ENCODE results near the gene SPP2.

SPP2 gene, protein sequence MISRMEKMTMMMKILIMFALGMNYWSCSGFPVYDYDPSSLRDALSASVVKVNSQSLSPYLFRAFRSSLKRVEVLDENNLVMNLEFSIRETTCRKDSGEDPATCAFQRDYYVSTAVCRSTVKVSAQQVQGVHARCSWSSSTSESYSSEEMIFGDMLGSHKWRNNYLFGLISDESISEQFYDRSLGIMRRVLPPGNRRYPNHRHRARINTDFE

DNA sequence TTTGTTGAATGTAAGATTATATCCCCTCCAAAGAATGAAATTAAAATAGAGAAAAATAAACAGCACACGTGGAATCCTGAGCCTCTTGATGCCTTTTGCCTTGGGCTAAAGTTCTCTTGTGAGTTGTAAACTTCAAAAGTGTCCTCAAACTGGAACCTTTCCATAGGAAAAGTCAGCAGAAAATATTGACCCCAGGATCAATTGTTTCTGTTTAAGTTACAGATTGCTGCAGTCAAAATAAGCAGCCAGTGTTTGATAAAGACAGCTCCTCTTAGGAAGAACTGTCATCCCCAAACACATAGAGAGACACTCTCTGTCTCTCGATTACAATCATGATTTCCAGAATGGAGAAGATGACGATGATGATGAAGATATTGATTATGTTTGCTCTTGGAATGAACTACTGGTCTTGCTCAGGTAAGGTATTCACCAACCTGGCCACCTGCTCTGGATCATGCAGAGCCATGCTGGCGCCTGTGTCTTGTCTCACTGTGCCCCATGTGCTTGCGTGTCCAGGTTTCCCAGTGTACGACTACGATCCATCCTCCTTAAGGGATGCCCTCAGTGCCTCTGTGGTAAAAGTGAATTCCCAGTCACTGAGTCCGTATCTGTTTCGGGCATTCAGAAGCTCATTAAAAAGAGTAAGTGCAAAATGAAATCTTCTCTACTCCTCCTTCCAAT is at the start of gene SPP2:
TSS of gene SPP2 (plus strand) at position 248 of the 681 bp plus-strand sequence. CDS start at position 333, 85 bp downstream.
- Histone ChIP-seq H3K4me3 (ENCODE audit: insufficient read length, low read depth) (no peak within 1 kb of the TSS), H3K9me3 (ENCODE audit: insufficient read depth, low read length) (no peaks in the 10 kb centered on the region), H3K4me1 (ENCODE audit: insufficient read depth, insufficient read length) (no peaks in the 10 kb centered on the region), H3K36me3 (ENCODE audit: insufficient read depth, insufficient read length, low read length) (no peaks in the 10 kb centered on the region), H3K27me3 (ENCODE audit: insufficient read depth, insufficient read length) (no peaks in the 10 kb centered on the region), H3K9ac (ENCODE audit: insufficient read length, low read depth) (no peak within 1 kb of the TSS)
- no peak for DNase-seq (ENCODE audit: low read depth, low spot score)
- TF ChIP-seq YY1 (IDR thresholded peaks at IDR 0.05; ENCODE audit: insufficient read depth, insufficient read length) (no peak), ZNF274 (IDR thresholded peaks at IDR 0.05; ENCODE audit: low read depth, low read length) (no peak), SUZ12 (IDR thresholded peaks at IDR 0.05; ENCODE audit: extremely low read depth, insufficient read depth, insufficient read length) (no peak)

DNA sequence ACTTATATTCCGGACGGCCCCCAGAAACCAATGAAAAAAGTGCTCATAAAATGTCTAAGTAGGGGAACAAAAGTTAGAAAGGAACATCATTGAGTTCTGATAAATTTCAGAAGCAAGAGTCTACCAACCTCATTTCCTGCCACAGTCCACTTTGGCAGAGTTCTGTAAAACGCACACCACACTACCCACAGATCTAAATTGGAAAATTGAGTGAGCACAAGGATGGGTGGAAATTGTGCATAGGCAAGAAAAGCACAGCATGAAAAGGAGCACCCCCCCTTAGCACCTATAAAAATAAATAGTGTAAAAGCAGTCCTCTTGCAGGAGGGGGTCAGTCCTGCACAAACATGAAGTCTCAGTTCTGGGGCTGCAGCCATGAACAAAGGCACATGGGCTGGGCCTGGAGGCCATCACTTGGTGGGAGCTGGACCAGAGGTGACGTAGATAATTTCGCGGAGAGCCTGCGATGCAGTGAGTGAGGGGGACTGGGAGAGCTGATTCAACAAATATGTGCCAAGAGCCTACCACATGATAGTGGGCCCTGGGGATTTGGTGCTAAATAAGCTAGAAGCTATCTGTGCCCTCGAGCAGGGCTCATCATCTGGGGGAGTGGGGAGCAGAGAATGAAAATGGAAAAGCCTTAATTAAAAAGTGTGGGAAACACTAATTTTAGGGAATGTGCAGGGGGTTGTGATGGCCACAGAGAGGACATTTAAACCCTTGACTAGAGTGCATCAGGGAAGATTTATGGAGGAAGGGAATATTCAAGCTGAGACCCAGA is 48.9 kb upstream of the SPP2 start:
- DNase-seq (ENCODE audit: low read depth, low spot score): no peak
- H3K36me3 ChIP-seq (ENCODE audit: insufficient read depth, insufficient read length, low read length): no peaks in the 10 kb centered on the region
- H3K4me3 ChIP-seq (ENCODE audit: insufficient read length, low read depth): no peak overlapping the region
- peaks cover 3% of the 10 kb centered on the region for H3K4me1 ChIP-seq (ENCODE audit: insufficient read depth, insufficient read length)
- H3K27me3 ChIP-seq (ENCODE audit: insufficient read depth, insufficient read length): no peaks in the 10 kb centered on the region
- no peak overlapping the region for H3K9ac ChIP-seq (ENCODE audit: insufficient read length, low read depth)
- TF ChIP-seq YY1 (IDR thresholded peaks at IDR 0.05; ENCODE audit: insufficient read depth, insufficient read length) (no peak), ZNF274 (IDR thresholded peaks at IDR 0.05; ENCODE audit: low read depth, low read length) (no peak), SUZ12 (IDR thresholded peaks at IDR 0.05; ENCODE audit: extremely low read depth, insufficient read depth, insufficient read length) (no peak)
- no peaks in the 10 kb centered on the region for H3K9me3 ChIP-seq (ENCODE audit: insufficient read depth, low read length)

DNA sequence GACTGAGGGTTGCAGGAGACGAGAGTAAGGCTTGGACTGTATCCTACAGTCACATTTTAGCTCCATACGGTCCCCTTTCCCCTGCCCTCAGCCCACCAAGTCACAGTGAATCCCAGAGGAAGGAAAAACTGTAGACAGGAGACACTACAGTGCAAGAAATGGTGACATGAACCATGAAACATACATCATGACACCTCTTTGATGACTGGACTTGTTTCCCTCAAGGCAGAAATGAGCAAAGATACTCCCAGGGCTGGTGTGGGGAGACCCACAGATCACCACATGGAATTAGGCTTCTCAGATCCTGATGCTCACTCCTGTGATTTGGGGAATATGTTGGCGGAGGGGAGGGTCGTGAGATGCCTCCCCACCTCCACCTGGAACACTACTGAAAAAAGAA is 48.2 kb upstream of the SPP2 start:
- TF ChIP-seq YY1 (IDR thresholded peaks at IDR 0.05; ENCODE audit: insufficient read depth, insufficient read length) (no peak), ZNF274 (IDR thresholded peaks at IDR 0.05; ENCODE audit: low read depth, low read length) (no peak), SUZ12 (IDR thresholded peaks at IDR 0.05; ENCODE audit: extremely low read depth, insufficient read depth, insufficient read length) (no peak)
- no peak overlapping the region for H3K9ac ChIP-seq (ENCODE audit: insufficient read length, low read depth)
- H3K4me3 ChIP-seq (ENCODE audit: insufficient read length, low read depth): no peak overlapping the region
- H3K36me3 ChIP-seq (ENCODE audit: insufficient read depth, insufficient read length, low read length): no peaks in the 10 kb centered on the region
- DNase-seq (ENCODE audit: low read depth, low spot score): no peak
- peaks cover 3% of the 10 kb centered on the region for H3K4me1 ChIP-seq (ENCODE audit: insufficient read depth, insufficient read length)
- no peaks in the 10 kb centered on the region for H3K9me3 ChIP-seq (ENCODE audit: insufficient read depth, low read length)
- no peaks in the 10 kb centered on the region for H3K27me3 ChIP-seq (ENCODE audit: insufficient read depth, insufficient read length)

DNA sequence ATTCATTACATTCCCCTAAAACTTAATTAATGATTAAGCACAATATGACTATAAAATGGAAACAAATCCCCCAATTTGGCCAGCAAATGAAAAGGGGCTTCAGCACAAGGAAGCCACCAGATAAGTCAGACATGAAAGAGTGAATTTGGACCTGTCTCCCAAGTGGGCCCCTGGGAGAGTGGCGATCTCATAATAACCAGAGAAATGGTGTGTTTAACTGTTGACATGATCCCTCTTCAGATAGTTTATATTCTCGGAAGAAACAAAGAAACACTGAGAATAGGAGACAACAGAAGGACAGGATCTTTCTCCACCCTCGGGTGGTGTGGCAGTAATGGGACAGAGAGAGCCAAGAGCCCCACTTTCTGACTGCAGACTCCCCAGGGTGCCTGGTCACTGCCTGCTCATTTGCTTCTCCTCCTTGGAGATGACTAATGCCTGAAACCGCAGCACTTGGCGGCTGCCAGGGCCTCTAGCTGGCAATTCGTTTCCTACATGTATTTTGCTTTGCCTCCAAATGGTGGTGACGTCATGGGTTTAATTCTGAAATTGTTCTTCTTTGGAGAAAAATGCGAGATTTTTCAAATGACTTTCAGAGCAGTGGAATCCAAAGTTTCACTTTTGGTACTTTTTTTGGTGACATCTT is 46.4 kb upstream of the SPP2 start:
- Histone ChIP-seq H3K9ac (ENCODE audit: insufficient read length, low read depth) (no peak overlapping the region), H3K4me1 (ENCODE audit: insufficient read depth, insufficient read length) (peaks cover 3% of the 10 kb centered on the region), H3K36me3 (ENCODE audit: insufficient read depth, insufficient read length, low read length) (no peaks in the 10 kb centered on the region), H3K4me3 (ENCODE audit: insufficient read length, low read depth) (no peak overlapping the region), H3K27me3 (ENCODE audit: insufficient read depth, insufficient read length) (no peaks in the 10 kb centered on the region), H3K9me3 (ENCODE audit: insufficient read depth, low read length) (no peaks in the 10 kb centered on the region)
- DNase-seq (ENCODE audit: low read depth, low spot score): no peak
- TF ChIP-seq SUZ12 (IDR thresholded peaks at IDR 0.05; ENCODE audit: extremely low read depth, insufficient read depth, insufficient read length) (no peak), YY1 (IDR thresholded peaks at IDR 0.05; ENCODE audit: insufficient read depth, insufficient read length) (no peak), ZNF274 (IDR thresholded peaks at IDR 0.05; ENCODE audit: low read depth, low read length) (no peak)

DNA sequence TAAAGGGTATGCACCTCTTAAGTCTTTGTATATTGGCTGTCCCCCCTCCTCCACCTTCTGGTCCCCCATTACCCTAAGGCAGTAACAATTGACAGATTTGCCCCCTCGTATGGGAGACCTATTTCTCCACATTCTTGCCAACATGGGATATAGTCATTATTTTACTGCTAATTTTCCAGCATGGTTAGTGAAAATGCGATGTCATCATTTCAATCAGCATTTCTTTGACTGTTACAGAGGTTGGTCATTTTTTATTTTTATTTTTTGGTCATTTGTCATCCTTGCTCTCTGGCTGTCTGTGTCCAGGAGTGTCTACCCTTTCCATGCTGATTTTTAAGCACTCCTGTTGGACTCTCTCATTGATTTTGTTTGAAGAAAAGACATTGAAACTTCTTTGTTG is 45.4 kb upstream of the SPP2 start:
- no peak overlapping the region for H3K9ac ChIP-seq (ENCODE audit: insufficient read length, low read depth)
- no peak overlapping the region for H3K4me3 ChIP-seq (ENCODE audit: insufficient read length, low read depth)
- DNase-seq (ENCODE audit: low read depth, low spot score): no peak
- no peaks in the 10 kb centered on the region for H3K9me3 ChIP-seq (ENCODE audit: insufficient read depth, low read length)
- TF ChIP-seq ZNF274 (IDR thresholded peaks at IDR 0.05; ENCODE audit: low read depth, low read length) (no peak), YY1 (IDR thresholded peaks at IDR 0.05; ENCODE audit: insufficient read depth, insufficient read length) (no peak), SUZ12 (IDR thresholded peaks at IDR 0.05; ENCODE audit: extremely low read depth, insufficient read depth, insufficient read length) (no peak)
- H3K4me1 ChIP-seq (ENCODE audit: insufficient read depth, insufficient read length): no peaks in the 10 kb centered on the region
- no peaks in the 10 kb centered on the region for H3K27me3 ChIP-seq (ENCODE audit: insufficient read depth, insufficient read length)
- no peaks in the 10 kb centered on the region for H3K36me3 ChIP-seq (ENCODE audit: insufficient read depth, insufficient read length, low read length)

DNA sequence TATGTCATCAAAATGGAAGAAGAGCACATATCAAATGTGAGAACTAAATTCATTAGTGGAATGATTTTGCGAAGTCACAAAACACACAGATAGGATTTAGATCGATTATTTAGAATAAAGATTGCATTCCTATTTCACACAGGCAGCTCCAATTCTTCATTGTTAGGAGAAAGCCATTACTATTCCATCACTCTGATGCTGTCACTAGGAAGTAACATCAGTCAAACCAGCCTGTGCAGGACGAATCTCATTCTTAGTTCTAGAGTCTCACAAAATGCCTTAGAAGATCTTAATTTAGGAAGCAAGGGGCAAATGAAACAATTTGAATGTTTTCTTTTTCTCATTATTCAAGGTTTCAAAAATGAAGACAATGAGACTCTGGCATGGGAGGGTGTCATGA is 44.0 kb upstream of the SPP2 start:
- H3K9me3 ChIP-seq (ENCODE audit: insufficient read depth, low read length): no peaks in the 10 kb centered on the region
- no peak overlapping the region for H3K9ac ChIP-seq (ENCODE audit: insufficient read length, low read depth)
- no peaks in the 10 kb centered on the region for H3K4me1 ChIP-seq (ENCODE audit: insufficient read depth, insufficient read length)
- no peak for DNase-seq (ENCODE audit: low read depth, low spot score)
- H3K4me3 ChIP-seq (ENCODE audit: insufficient read length, low read depth): no peak overlapping the region
- TF ChIP-seq YY1 (IDR thresholded peaks at IDR 0.05; ENCODE audit: insufficient read depth, insufficient read length): no peak
- no peak for TF ChIP-seq SUZ12 (IDR thresholded peaks at IDR 0.05; ENCODE audit: extremely low read depth, insufficient read depth, insufficient read length)
- no peak for TF ChIP-seq ZNF274 (IDR thresholded peaks at IDR 0.05; ENCODE audit: low read depth, low read length)
- H3K36me3 ChIP-seq (ENCODE audit: insufficient read depth, insufficient read length, low read length): no peaks in the 10 kb centered on the region
- no peaks in the 10 kb centered on the region for H3K27me3 ChIP-seq (ENCODE audit: insufficient read depth, insufficient read length)
